ENCODE data around the gene C3orf20.
"Not testable (repeated sequence)": the region's sequence is repeated elsewhere in the genome, so short reads cannot be mapped to it uniquely, and the experiment has no call there.

The C3orf20 gene

DNA sequence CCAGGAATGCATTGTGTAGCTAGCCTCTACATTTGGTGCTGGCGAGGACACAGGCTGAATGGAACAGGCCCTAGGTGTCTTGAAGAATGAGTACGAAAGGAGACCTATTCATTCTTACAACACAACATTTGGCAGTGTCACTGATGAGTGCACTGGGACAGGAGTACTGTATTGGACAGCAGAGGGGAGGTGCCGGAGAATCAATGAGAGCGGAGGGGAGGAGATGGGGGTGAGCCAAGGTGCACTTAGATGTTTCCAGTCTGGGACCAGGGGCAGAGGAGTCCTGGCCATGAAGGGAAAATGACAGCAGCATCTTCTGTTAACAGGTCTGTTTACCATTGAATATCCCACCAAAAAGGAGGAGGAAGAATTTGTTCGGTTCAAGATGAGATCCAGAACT is 53.2 kb downstream of the C3orf20 start:
- in situ Hi-C loops (cut with MboI; ENCODE audit: low sequenced_read_pairs, unreplicated experiment), result no loop called here
- no peak for DNase-seq (ENCODE audit: low spot score)

DNA sequence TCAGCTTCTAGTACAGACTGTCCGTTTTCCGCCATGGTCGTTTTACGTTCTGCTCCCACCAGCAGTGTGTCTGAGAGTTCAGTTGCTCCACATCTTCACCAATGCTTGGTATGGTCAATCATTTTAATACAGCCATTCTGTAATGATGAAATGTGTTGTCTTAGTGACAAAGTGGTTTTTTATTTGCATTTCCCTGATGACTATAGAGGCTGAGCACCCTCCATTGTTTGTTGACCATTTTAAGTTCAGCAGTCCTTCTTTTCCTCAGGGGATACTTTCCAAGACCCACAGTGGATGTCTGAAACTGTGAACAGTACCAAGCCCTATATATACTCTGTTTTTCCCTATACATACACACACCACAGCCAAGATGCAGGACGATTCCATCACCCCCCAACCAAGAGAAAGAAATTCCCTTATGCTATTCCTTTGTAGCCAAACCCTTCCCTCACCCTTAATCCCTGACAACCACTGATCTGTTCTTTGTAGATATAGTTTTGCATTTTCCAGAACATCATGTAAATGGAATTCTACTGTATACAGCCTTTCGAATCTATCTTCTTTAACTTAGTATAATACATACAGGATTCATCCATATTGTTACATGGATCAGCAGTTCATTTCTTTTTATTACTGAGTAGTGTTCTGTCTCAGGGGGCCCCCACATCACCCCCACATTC is 55.9 kb downstream of the C3orf20 start:
- TF ChIP-seq, protein P1, sequence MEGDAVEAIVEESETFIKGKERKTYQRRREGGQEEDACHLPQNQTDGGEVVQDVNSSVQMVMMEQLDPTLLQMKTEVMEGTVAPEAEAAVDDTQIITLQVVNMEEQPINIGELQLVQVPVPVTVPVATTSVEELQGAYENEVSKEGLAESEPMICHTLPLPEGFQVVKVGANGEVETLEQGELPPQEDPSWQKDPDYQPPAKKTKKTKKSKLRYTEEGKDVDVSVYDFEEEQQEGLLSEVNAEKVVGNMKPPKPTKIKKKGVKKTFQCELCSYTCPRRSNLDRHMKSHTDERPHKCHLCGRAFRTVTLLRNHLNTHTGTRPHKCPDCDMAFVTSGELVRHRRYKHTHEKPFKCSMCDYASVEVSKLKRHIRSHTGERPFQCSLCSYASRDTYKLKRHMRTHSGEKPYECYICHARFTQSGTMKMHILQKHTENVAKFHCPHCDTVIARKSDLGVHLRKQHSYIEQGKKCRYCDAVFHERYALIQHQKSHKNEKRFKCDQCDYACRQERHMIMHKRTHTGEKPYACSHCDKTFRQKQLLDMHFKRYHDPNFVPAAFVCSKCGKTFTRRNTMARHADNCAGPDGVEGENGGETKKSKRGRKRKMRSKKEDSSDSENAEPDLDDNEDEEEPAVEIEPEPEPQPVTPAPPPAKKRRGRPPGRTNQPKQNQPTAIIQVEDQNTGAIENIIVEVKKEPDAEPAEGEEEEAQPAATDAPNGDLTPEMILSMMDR (IDR thresholded peaks at IDR 0.05; ENCODE audit: borderline replicate concordance, control extremely low read depth, extremely low read depth, insufficient read depth, missing control alignments), result no peak
- in situ Hi-C loops (cut with MboI; ENCODE audit: low sequenced_read_pairs, unreplicated experiment), result no loop called here
- no peak for DNase-seq (ENCODE audit: low spot score)

More for the DNA sequence above, 53.2 kb downstream of the C3orf20 start:
- TF ChIP-seq, protein P1 (IDR thresholded peaks at IDR 0.05; ENCODE audit: borderline replicate concordance, control extremely low read depth, extremely low read depth, insufficient read depth, missing control alignments), result no peak

DNA sequence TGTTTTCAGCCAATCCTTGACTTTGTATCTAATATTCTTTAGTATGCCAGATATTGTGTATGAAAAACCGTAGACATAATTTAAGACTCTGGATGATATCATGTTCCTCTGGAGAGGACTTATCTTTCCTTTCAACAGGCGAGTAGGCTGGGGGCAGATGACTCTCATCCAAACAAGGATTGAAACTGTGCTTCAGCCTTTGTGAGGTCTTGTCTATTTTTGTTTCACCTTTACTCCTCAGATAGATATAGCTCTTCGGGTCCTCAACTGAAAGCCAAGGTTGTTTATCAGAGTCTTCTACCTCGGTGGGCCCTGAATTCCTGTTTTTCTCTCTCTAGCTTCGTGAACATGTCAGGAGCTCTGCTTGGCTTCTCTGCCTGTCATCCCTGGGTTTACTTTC is 66.0 kb downstream of the C3orf20 start:
- TF ChIP-seq, protein P1 (IDR thresholded peaks at IDR 0.05; ENCODE audit: borderline replicate concordance, control extremely low read depth, extremely low read depth, insufficient read depth, missing control alignments), result no peak
- no peak for DNase-seq (ENCODE audit: low spot score)
- in situ Hi-C loops (cut with MboI; ENCODE audit: low sequenced_read_pairs, unreplicated experiment), result no loop called here

GRCh38 chr3:14741510-14741909 is 66.6 kb downstream of the C3orf20 start:
- in situ Hi-C loops (cut with MboI; ENCODE audit: low sequenced_read_pairs, unreplicated experiment), result no loop called here
- DNase-seq (ENCODE audit: low spot score), result no peak
- TF ChIP-seq, protein P1 (IDR thresholded peaks at IDR 0.05; ENCODE audit: borderline replicate concordance, control extremely low read depth, extremely low read depth, insufficient read depth, missing control alignments), result no peak

- TF ChIP-seq, protein P1 (IDR thresholded peaks at IDR 0.05; ENCODE audit: borderline replicate concordance, control extremely low read depth, extremely low read depth, insufficient read depth, missing control alignments), result no peak
- in situ Hi-C loops (cut with MboI; ENCODE audit: low sequenced_read_pairs, unreplicated experiment), result no loop called here
- DNase-seq (ENCODE audit: low spot score), result no peak
These were observed 69.6 kb downstream of the C3orf20 start for GRCh38 chr3:14744556-14744955.

- DNase-seq (ENCODE audit: low spot score), result no peak
- in situ Hi-C loops (cut with MboI; ENCODE audit: low sequenced_read_pairs, unreplicated experiment), result no loop called here
- TF ChIP-seq, protein P1 (IDR thresholded peaks at IDR 0.05; ENCODE audit: borderline replicate concordance, control extremely low read depth, extremely low read depth, insufficient read depth, missing control alignments), result no peak
These were observed 75.7 kb downstream of the C3orf20 start for GRCh38 chr3:14750650-14751049.

DNA sequence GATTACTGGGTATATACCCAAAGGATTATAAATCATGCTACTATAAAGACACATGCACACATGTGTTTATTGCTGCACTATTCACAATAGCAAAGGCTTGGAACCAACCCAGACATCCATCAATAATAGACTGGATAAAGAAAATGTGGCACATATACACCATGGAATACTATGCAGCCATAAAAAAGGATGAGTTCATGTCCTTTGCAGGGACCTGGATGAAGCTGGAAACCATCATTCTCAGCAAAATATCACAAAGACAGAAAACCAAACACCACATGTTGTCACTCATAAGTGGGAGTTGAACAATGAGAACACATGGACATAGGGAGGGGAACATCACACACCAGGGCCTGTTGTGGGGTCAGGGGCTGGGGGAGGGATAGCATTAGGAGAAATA is 78.0 kb downstream of the C3orf20 start:
- DNase-seq (ENCODE audit: low spot score); in situ Hi-C loops (cut with MboI; ENCODE audit: low sequenced_read_pairs, unreplicated experiment): not testable (repeated sequence)

All from GM13976 (cell line).